Stimulated activated naive CD4-positive, alpha-beta T cell (primary cell): ENCODE results near the gene KCNG2.

Experiments
- DNase-seq, 6 experiments: peaks; one replicate each; lab custom pipeline; 2025; lab: John Stamatoyannopoulos, UW

KCNG2 gene

DNA sequence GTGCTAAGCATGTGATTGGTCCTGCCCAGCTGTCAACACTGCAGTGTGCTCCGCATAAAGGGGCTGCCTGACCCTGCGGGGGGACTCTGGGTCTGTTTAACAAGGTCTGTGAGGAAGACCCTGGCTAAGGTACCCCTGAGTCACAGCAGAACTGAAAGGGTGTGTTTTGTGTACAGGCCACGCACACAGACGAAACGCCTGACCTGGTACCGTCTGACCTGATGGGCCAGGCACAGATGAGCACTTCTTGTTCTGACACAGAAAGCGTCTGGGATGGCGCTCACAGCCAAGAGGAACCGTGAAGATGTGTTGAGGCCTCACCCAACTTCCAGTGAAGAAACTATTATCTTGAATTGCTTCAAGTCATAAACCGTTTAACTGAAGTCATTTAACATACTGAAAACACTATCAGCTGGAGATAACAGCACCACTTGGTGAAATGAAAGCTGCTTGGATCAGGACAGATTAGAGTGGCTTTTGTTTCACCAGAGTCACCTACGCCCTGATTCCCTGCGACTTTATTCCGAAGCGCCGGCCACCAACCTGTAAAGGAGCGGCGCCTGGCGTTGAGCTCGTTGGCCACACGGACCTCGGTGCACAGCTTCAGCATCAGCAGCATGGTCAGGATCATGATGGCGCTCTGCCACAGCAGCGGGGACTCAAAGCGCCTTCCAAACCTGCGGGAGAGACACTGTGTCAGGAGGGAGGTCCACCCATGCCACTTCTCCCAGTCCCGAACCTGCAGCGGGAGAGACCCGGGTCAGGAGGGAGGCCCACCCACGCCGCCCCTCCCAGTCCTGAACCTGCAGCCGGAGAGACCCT is 145.3 kb downstream of the KCNG2 start:
- DNase-seq: no peak

DNA sequence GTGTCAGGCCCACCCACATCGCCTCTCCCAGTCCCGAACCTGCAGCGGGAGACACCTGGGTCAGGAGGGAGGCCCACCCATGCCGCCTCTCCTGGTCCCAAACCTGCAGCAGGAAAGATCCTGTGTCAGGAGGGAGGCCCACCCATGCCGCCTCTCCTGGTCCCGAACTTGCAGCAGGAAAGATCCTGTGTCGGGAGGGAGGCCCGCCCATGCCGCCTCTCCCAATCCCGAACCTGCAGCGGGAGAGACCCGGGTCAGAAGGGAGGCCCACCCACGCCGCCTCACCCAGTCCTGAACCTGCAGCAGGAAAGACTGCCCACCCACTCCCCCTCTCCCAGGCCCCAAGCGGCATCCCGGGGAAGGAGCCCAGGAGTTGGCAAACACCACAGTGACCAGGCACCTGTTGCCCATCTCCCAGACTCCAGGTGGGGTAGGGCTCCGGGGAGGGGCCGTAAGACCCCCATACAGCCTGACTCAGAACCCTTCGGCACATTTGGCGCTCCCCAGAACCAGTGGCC is 145.9 kb downstream of the KCNG2 start:
- DNase-seq: no peak

DNA sequence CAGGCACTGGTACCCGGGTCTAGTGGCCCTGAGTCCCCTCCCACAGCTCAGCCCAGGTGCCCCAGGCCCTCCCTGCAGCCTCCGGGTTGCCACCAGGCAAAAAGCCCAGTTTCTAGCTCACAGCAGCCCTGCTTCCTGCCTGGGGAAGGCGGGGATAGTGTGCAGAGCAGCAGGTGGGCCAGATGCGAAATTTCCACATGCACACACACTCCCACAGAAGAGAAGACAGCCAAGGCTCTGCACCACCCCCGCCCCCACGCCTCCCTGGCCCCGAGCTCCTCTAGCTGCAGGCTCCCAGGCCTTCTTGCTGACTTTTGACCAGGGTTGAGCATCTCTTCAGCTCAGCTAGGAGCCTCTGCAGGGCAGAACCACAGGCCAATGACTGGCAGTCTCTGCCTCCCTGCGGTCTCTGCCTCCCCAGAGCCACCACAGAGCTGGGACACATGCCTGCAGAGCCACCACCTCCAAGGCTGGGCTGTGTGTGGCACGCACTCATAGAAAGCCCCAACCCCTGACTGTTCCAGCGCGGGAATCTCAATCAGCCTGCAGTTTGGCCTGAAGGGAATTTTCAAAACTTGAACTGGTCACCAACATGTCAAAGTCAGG is 146.5 kb downstream of the KCNG2 start:
- no peak for DNase-seq

DNA sequence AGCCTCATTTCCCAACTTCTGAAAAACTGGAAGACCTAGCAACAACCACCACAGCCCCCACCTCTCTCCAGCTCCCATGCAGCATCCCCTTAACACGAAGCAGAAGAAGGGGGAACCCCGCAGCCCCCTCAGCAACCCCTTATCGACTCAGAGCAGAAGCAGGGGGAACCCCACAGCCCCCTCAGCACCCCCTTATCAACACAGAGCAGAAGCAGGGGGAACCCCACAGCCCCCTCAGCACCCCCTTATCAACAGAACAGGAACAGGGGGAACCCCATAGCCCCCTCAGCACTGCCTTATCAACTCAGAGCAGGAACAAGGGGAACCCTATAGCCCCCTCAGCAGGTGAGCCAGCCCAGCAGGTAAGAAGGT is 147.0 kb downstream of the KCNG2 start:
- no peak for DNase-seq

DNA sequence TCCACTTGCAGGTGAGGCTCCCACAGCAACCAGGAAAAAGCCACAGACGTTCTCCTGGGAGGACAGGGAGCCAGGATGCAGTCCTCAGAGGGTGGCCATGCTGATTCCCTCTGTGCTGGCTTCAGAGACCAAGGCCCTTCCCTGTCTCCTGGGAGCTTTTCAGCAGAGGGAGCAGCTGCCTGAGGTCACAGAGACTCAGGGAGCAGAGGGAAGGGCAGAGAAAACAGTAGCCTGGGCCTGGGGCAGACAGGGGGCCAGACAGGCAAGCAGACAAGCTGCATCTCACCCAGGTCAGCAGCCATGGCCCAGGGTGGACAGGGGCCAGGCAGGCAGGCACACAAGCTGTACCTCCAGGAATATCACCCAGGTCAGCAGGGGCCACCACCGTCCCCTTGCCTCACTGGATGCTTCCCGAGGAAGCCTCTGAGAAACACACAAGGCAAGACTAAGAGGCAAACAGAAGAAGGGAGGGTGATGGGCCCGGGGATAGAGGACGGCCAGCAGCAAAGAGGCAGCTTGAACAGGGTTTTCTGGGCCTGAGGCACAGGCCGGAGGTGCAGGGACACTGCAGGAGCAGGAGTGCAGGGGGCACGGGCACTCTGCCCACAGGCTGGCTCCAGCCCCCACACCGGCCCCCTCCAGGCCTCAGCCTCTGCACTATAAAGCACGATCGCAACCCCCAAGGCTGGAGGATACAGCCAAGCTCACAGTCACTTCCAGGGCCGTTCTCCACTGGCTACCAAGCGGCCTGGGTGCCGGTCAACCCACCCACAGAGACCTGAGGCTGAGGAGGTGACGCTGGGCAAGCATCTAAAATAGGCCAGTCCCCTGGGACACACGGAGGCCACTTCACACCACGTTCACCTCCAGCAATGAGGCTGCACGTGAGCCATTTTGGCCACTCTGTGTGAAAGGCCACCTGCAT is 147.6 kb downstream of the KCNG2 start:
- no peak for DNase-seq

DNA sequence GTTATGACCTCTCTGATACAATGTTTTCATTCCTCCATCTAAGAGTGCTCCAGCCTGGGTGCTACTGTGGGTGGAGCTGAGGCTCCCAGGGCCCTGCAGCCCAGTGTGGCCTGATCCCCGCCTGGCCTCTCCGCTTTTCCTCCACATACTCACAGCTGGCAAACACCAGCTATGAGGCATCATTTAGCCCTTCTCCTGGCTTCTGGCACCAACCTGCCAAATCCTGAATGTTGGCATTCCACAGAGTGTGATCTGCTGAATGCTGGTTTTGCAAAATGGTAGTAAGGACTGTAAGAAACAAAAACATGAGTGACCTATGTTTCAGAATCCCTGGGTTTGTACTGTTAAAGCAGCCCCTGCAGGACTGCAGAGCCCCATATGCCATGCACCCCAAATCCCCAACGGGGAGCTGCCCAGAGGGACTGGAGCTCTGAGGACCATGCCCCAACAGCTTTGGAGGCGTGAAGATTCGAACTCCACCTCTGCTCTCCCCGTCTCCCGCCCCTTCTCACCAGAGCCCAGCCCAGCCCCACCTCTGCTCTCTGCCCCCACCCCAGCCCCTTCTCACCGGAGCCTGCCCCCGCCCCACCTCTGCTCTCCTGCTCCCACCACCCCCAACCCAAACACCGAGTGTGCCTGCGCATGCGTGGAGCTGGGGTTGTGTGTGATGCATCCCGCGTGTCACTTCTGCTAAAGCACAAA is 149.5 kb downstream of the KCNG2 start:
- no peak for DNase-seq

DNA sequence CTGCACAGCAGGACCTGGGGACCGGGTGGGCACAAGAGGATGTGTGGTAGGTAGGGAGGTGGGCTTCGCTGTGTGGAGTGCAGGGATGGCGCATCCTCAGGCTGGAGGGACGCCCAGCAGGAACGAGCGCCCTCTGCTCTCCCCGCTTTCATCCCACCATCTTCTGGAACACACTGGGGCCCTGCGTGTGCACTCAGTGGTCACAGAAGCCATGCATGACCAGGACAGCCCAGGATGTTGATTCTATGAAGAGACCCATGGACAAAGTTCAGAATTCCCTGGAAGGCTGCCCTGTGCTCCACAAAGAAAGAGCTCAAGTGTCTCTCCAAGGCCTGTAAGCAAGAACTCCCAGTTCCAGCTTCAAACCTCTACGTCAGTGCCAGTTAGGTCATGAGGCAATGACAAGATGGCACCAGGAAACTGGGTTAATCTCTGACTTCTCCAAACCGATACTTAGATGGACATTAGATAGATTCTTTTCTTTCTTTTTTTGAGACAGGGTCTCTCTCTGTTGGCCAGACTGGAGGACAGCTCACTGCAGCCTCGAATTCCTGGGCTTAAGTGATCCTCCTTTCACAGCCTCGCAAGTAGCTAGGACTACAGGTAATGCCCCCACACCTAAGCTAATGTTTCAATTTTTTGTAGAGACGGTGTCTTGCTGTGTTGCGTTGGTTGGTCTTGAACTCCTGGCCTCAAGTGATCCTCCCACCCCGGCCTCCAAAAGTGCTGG is 150.3 kb downstream of the KCNG2 start:
- DNase-seq: no peak

DNA sequence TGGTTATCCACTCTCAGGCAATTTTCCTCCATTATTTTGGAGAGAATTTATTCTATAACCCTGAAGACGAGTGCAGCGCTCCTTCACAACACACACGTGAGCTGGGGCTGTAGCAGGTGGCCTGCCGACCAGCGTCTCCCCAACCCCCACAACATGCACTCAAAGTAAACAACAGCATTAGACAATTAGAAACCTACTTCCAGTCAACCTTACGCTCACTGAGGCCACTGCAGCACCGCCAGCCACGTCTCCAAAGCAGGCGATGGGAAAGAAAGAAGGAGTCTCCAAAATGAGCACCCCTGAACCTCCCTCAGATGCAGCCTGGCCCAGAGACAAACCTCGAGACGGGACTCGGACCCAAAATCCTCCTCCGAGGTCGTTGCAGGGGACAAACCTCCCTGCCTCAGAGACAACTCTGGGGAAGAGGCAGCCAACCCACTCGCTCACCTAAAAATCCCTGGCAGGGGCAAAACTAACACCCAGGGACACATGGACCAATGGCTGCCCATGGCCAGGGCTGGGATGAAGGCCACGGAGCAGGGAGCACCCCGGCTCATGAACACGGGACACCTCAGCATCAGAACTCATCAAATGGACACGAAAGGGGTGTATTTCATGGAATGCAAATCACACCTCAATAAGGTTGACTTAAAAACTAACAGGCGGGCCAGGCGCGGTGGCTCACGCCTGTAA is 151.1 kb downstream of the KCNG2 start:
- no peak for DNase-seq
